ENCODE measurements around the gene METAP1D. TPM values are rescaled to one million over a fixed set of nuclear protein-coding genes. Genes with fewer than 3 reads are reported as not detected.

Gene METAP1D
- total RNA-seq, 1 experiment from 2014 or later: 8.6 TPM

- Histone ChIP-seq H3K4me1 (ENCODE audit: control insufficient read depth, insufficient read depth, low read length) (no peaks in the 10 kb centered on the region; the same call in 1 of the 2 replicates), H3K9me3 (ENCODE audit: control insufficient read depth, insufficient read depth, low read depth, low read length) (no peaks in the 10 kb centered on the region), H3K4me3 (ENCODE audit: low read depth in 2 of 2, low read length in 2 of 2) (no peak overlapping the region), H3K36me3 (ENCODE audit: control insufficient read depth, insufficient read depth, low read length) (no peaks in the 10 kb centered on the region; the same call in 1 of the 2 replicates), H3K27me3 (ENCODE audit: control insufficient read depth, insufficient read depth, low read length) (no peaks in the 10 kb centered on the region), H3K27ac (ENCODE audit: low read length) (no peak overlapping the region)
- DNase-seq (ENCODE audit: low read depth, low spot score) (no peak), ATAC-seq (no peak)
- no peak for TF ChIP-seq SIN3A (IDR thresholded peaks at IDR 0.05; ENCODE audit: borderline replicate concordance, insufficient read depth, low read depth, low read length)
- TF ChIP-seq CTCF (IDR thresholded peaks at IDR 0.05): no peak
- no peak for TF ChIP-seq REST (IDR thresholded peaks at IDR 0.05; ENCODE audit: insufficient read depth in 1 of 2, low read depth in 2 of 2, low read length in 1 of 2)
- TF ChIP-seq TCF7L2 (IDR thresholded peaks at IDR 0.05; ENCODE audit: low read depth, low read length): no peak
- no peak for TF ChIP-seq POLR2AphosphoS5 (IDR thresholded peaks at IDR 0.05; ENCODE audit: low read depth, low read length)
- no TSS peak for BruUV-seq (replicated peaks)
- intact Hi-C loops (cut with micrococcal nuclease; ENCODE audit: unreplicated experiment): no loop called here
- in situ Hi-C loops (cut with HindIII; ENCODE audit: low pct_unique_long_range_greater_than_20kb, low sequenced_read_pairs): no loop called here
- ChIA-PET CTCF (no interaction called here), POLR2A (no interaction called here)
Measured at GRCh38 chr2:171958475-171958874, 41.3 kb upstream of the METAP1D start.

GRCh38 chr2:171959998-171960397 is 39.8 kb upstream of the METAP1D start:
- H3K9me3 ChIP-seq (ENCODE audit: control insufficient read depth, insufficient read depth, low read depth, low read length): no peaks in the 10 kb centered on the region
- POLR2A ChIA-PET: no interaction called here
- no peak overlapping the region for H3K27ac ChIP-seq (ENCODE audit: low read length)
- no peaks in the 10 kb centered on the region; the same call in 1 of the 2 replicates for H3K36me3 ChIP-seq (ENCODE audit: control insufficient read depth, insufficient read depth, low read length)
- no peaks in the 10 kb centered on the region for H3K27me3 ChIP-seq (ENCODE audit: control insufficient read depth, insufficient read depth, low read length)
- no peak overlapping the region for H3K4me3 ChIP-seq (ENCODE audit: low read depth in 2 of 2, low read length in 2 of 2)
- TF ChIP-seq TCF7L2 (IDR thresholded peaks at IDR 0.05; ENCODE audit: low read depth, low read length) (no peak), SIN3A (IDR thresholded peaks at IDR 0.05; ENCODE audit: borderline replicate concordance, insufficient read depth, low read depth, low read length) (no peak), CTCF (IDR thresholded peaks at IDR 0.05) (no peak), REST (IDR thresholded peaks at IDR 0.05; ENCODE audit: insufficient read depth in 1 of 2, low read depth in 2 of 2, low read length in 1 of 2) (no peak), POLR2AphosphoS5 (IDR thresholded peaks at IDR 0.05; ENCODE audit: low read depth, low read length) (no peak)
- in situ Hi-C loops (cut with HindIII; ENCODE audit: low pct_unique_long_range_greater_than_20kb, low sequenced_read_pairs) (no loop called here), intact Hi-C loops (cut with micrococcal nuclease; ENCODE audit: unreplicated experiment) (no loop called here)
- no peaks in the 10 kb centered on the region; the same call in 1 of the 2 replicates for H3K4me1 ChIP-seq (ENCODE audit: control insufficient read depth, insufficient read depth, low read length)
- ATAC-seq (no peak), DNase-seq (ENCODE audit: low read depth, low spot score) (no peak)
- no TSS peak for BruUV-seq (replicated peaks)
- CTCF ChIA-PET: no interaction called here

Measured in Panc1 (cell line).